ENCODE data around the gene COX6B1.

- TF ChIP-seq GATA3 (IDR thresholded peaks at IDR 0.05; ENCODE audit: low read depth, low read length): no peak
- TF ChIP-seq GATA2 (IDR thresholded peaks at IDR 0.05; ENCODE audit: low read depth, low read length): no peak
Observed at GRCh38 chr19:35673121-35673804, 25.1 kb downstream of the COX6B1 start.
